GM12878 (cell line): Measurements from ENCODE around the gene DNPEP. TPM values are rescaled to one million over a fixed set of nuclear protein-coding genes. Genes with fewer than 3 reads are reported as not detected.

Experiments used
- ATAC-seq: fragments of 200-7000 bp; cut with Tn5 transposase; 3 replicates; pipeline ENCODE4 v1.9.1; 2020; ENCODE audit warnings: mild to moderate bottlenecking, moderate library complexity
- BruUV-seq: library from RNA; stranded (reverse); fragments of 400-500 nt; replicated peaks from 2 replicates; lab custom pipeline; 2021; lab: Mats Ljungman, UMichigan
- CTCF ChIA-PET: fragments of 300-600 bp; sonication (Branson Sonifier 250); formaldehyde crosslinking; extraction: SDS; loops from one replicate; lab custom pipeline; 2021; ENCODE audit warnings: inconsistent platforms; lab: Yijun Ruan, JAX
- POLR2A ChIA-PET: fragments of 350-600 bp; formaldehyde crosslinking; extraction: SDS; loops from one replicate; lab custom pipeline; 2021; ENCODE audit warnings: inconsistent platforms; lab: Charles Lee
- RAD21 ChIA-PET: fragments of 300-600 bp; sonication (Branson Sonifier 250); formaldehyde crosslinking; loops from one replicate; lab custom pipeline; 2023; ENCODE audit warnings: antibody characterized with exemption; ENCODE audit not compliant: unreplicated experiment; lab: Charles Lee
- SMC1A ChIA-PET: fragments of 300-600 bp; sonication (Branson Sonifier 250); formaldehyde crosslinking; loops from one replicate; lab custom pipeline; 2023; ENCODE audit not compliant: unreplicated experiment, uncharacterized antibody; lab: Charles Lee
- DNase-seq: peaks from one replicate; pipeline ENCODE4 v3.0.0-alpha.2; 2011; ENCODE audit warnings: low read depth, low spot score
- FAIRE-seq: peaks from 3 replicates; lab custom pipeline; 2011; peaks lifted over from hg19 to GRCh38; lab: Jason Lieb, UNC
- H2AFZ ChIP-seq: 2 replicates; pipeline ENCODE4 v1.6.0; 2011; ENCODE audit warnings: low read depth, low read length, control low read depth; ENCODE audit not compliant: control insufficient read depth
- H3K27ac ChIP-seq: 2 replicates; pipeline ENCODE4 v1.5.1; 2011; ENCODE audit warnings: control low read depth; ENCODE audit not compliant: control insufficient read depth, insufficient read depth
- H3K27me3 ChIP-seq, 2 experiments: replicated peaks in 1 of 2; 2 replicates each; pipeline versions ENCODE4 v1.6.0 to v1.6.1; 2011; ENCODE audit warnings: low read length in 1 of 2; ENCODE audit not compliant: control insufficient read depth in 2 of 2, insufficient read depth in 2 of 2
- H3K36me3 ChIP-seq, 2 experiments: 2 replicates each; pipeline ENCODE4 v1.5.1; 2011; ENCODE audit warnings: low read length in 1 of 2; ENCODE audit not compliant: control insufficient read depth in 2 of 2, insufficient read depth in 2 of 2
- H3K4me1 ChIP-seq: 2 replicates; pipeline ENCODE4 v1.6.1; 2011; ENCODE audit warnings: mild to moderate bottlenecking, low read length, moderate library complexity, mixed read lengths; ENCODE audit not compliant: control insufficient read depth, insufficient read depth
- H3K4me2 ChIP-seq: 2 replicates; pipeline ENCODE4 v1.6.0; 2011; ENCODE audit warnings: control low read depth; ENCODE audit not compliant: control insufficient read depth, insufficient read depth
- H3K4me3 ChIP-seq: fragments of 200-600 bp; sonication (generic); 2 replicates; pipeline ENCODE4 v1.5.1; 2016
- H3K79me2 ChIP-seq: 2 replicates; pipeline ENCODE4 v1.6.0; 2011; ENCODE audit warnings: low read length; ENCODE audit not compliant: control insufficient read depth, insufficient read depth
- H3K9ac ChIP-seq: 2 replicates; pipeline ENCODE4 v1.8.0; 2011; ENCODE audit warnings: low read length, control low read depth, mixed read lengths; ENCODE audit not compliant: control insufficient read depth, insufficient read depth
- H3K9me3 ChIP-seq: replicated peaks from 3 replicates; pipeline ENCODE4 v1.5.1; 2011; ENCODE audit warnings: mild to moderate bottlenecking, low read length; ENCODE audit not compliant: control insufficient read depth, insufficient read depth
- H4K20me1 ChIP-seq: 2 replicates; pipeline ENCODE4 v1.6.0; 2011; ENCODE audit not compliant: control insufficient read depth, insufficient read depth
- E2F4 ChIP-seq: IDR thresholded peaks from 2 replicates; pipeline ENCODE4 v1.6.1; 2012; ENCODE audit warnings: low read depth, low read length, improper control_type of control experiment
- NFYB ChIP-seq: IDR thresholded peaks from 2 replicates; pipeline ENCODE4 v1.6.1; 2011; ENCODE audit warnings: low read depth, mild to moderate bottlenecking, low read length, improper control_type of control experiment, moderate library complexity; ENCODE audit not compliant: insufficient read depth
- NR2F1 ChIP-seq: fragments of 450-650 bp; conservative IDR thresholded peaks from 2 replicates; pipeline ENCODE4 v1.6.1; 2017; ENCODE audit warnings: mild to moderate bottlenecking
- NRF1 ChIP-seq: conservative IDR thresholded peaks from 2 replicates; pipeline ENCODE4 v1.6.1; 2011; ENCODE audit warnings: mild to moderate bottlenecking, low read depth, low read length, improper control_type of control experiment
- RBBP5 ChIP-seq: fragments of 200-600 bp; sonication (generic); conservative IDR thresholded peaks from 2 replicates; pipeline ENCODE4 v1.6.1; 2016
- SMAD1 ChIP-seq: fragments of 450-650 bp; IDR thresholded peaks from 2 replicates; pipeline ENCODE4 v1.6.1; 2018; ENCODE audit warnings: mild to moderate bottlenecking, low read depth; ENCODE audit not compliant: partially characterized antibody
- STAT1 ChIP-seq: fragments of 450-650 bp; conservative IDR thresholded peaks from 2 replicates; pipeline ENCODE4 v1.6.1; 2014; ENCODE audit warnings: antibody characterized with exemption, mild to moderate bottlenecking
- ZNF384 ChIP-seq: IDR thresholded peaks from 2 replicates; pipeline ENCODE4 v1.6.1; 2012; ENCODE audit warnings: low read depth, mild to moderate bottlenecking, low read length, improper control_type of control experiment, borderline replicate concordance
- whole genome bisulfite sequencing: methylation state at CpG from one replicate; pipeline ENCODE4 v1.1.6; 2016; ENCODE audit warnings: low lambda C conversion rate; ENCODE audit not compliant: insufficient replicate concordance, insufficient coverage; ENCODE audit errors: missing lambda C conversion rate; 5-methylcytosine and 5-hydroxymethylcytosine counted together
- in situ Hi-C: fragments of 300-500 bp; cut with MboI; formaldehyde crosslinking; loops from 9 replicates; pipeline ENCODE4 v1.14.3; 2018; ENCODE audit warnings: mixed read lengths
- intact Hi-C: fragments of 100-400 bp; cut with micrococcal nuclease; formaldehyde crosslinking; loops from one replicate; pipeline ENCODE4 v1.14.2; 2022; ENCODE audit not compliant: unreplicated experiment
- polyA plus RNA-seq, 11 experiments: library from polyadenylated mRNA; depleted of rRNA in 4 of 11; unstranded in 6 of 11; stranded (reverse) in 5 of 11; fragments of >200 nt; fragmentation: Nextera tagmentation in 4 of 11; fragmentation: Illumina TruSeq in 1 of 11; extraction: Ambion mirVana in 4 of 11; extraction: Trizol in 1 of 11; gene quantifications; 1 replicate in 1 of 11; 2 replicates in 10 of 11; pipeline versions ENCODE4 v1.2.1 to v1.2.3, GENCODE V29; 2011 to 2016; ENCODE audit warnings: inconsistent platforms in 2 of 11, missing spikeins in 2 of 11, low read depth in 1 of 11
- total RNA-seq, 4 experiments: library from RNA; depleted of rRNA in 3 of 4; stranded (reverse); fragments of >200 nt in 3 of 4; fragmentation: Illumina TruSeq in 1 of 4; extraction: Trizol in 1 of 4; gene quantifications; 2 replicates each; pipeline versions ENCODE4 v1.2.1 to v1.2.3, GENCODE V29; 2013 to 2021
- TF ChIP-seq, protein P1 (sequence below): fragments of 450-650 bp; IDR thresholded peaks from 2 replicates; pipeline ENCODE4 v1.6.1; 2017; ENCODE audit warnings: antibody characterized with exemption, mild to moderate bottlenecking, moderate library complexity
- TF ChIP-seq, protein P2 (sequence below): fragments of 150-350 bp; IDR thresholded peaks from 2 replicates; pipeline ENCODE4 v1.6.1; 2014; ENCODE audit warnings: mild to moderate bottlenecking, low read depth, low read length
- TF ChIP-seq, protein P3 (sequence below): fragments of 450-650 bp; IDR thresholded peaks from 2 replicates; pipeline ENCODE4 v1.6.1; 2016; ENCODE audit warnings: mild to moderate bottlenecking
- TF ChIP-seq, protein P4 (sequence below): fragments of 150-350 bp; IDR thresholded peaks from 2 replicates; pipeline ENCODE4 v1.6.1; 2016; ENCODE audit warnings: low read depth, low read length

Gene DNPEP
- total and polyA plus RNA-seq, 10 of the 15 experiments (the other 5 are each of a cell fraction or from before 2014, with no cell fraction given) = 33.1 to 82.0 (median 64.1) TPM

- ChIA-PET SMC1A (no interaction called here), POLR2A (no interaction called here), CTCF (no interaction called here), RAD21 (no interaction called here)
- no peaks in the 10 kb centered on the region for H4K20me1 ChIP-seq
- DNase-seq (no peak), FAIRE-seq (no peak), ATAC-seq (no peak; the same call in 2 of the 3 replicates)
- in situ Hi-C loops = no loop called here
- no peaks in the 10 kb centered on the region; a peak in 1 of 4 replicates for H3K27me3 ChIP-seq
- H3K4me3 ChIP-seq = no peak overlapping the region
- intact Hi-C loops = no loop called here
- H3K9ac ChIP-seq = no peak overlapping the region
- H3K36me3 ChIP-seq = no peaks in the 10 kb centered on the region
- H3K79me2 ChIP-seq = no peaks in the 10 kb centered on the region
- BruUV-seq = no TSS peak
- H3K4me1 ChIP-seq = no peaks in the 10 kb centered on the region
- no peak overlapping the region for H2AFZ ChIP-seq
- WGBS = 14% methylated on average over 8 of the region's 8 CpGs
- no peak overlapping the region for H3K27ac ChIP-seq
- no peaks in the 10 kb centered on the region for H3K9me3 ChIP-seq
- H3K4me2 ChIP-seq = no peak overlapping the region
- no peak for TF ChIP-seq NR2F1
- no peak for TF ChIP-seq SMAD1
- TF ChIP-seq E2F4 = no peak
- no peak for TF ChIP-seq RBBP5
- no peak for TF ChIP-seq NRF1
- TF ChIP-seq STAT1 = no peak
- no peak for TF ChIP-seq ZNF384
- TF ChIP-seq, protein P1, sequence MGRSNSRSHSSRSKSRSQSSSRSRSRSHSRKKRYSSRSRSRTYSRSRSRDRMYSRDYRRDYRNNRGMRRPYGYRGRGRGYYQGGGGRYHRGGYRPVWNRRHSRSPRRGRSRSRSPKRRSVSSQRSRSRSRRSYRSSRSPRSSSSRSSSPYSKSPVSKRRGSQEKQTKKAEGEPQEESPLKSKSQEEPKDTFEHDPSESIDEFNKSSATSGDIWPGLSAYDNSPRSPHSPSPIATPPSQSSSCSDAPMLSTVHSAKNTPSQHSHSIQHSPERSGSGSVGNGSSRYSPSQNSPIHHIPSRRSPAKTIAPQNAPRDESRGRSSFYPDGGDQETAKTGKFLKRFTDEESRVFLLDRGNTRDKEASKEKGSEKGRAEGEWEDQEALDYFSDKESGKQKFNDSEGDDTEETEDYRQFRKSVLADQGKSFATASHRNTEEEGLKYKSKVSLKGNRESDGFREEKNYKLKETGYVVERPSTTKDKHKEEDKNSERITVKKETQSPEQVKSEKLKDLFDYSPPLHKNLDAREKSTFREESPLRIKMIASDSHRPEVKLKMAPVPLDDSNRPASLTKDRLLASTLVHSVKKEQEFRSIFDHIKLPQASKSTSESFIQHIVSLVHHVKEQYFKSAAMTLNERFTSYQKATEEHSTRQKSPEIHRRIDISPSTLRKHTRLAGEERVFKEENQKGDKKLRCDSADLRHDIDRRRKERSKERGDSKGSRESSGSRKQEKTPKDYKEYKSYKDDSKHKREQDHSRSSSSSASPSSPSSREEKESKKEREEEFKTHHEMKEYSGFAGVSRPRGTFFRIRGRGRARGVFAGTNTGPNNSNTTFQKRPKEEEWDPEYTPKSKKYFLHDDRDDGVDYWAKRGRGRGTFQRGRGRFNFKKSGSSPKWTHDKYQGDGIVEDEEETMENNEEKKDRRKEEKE = no peak
- no peak for TF ChIP-seq NFYB
- TF ChIP-seq, protein P2, sequence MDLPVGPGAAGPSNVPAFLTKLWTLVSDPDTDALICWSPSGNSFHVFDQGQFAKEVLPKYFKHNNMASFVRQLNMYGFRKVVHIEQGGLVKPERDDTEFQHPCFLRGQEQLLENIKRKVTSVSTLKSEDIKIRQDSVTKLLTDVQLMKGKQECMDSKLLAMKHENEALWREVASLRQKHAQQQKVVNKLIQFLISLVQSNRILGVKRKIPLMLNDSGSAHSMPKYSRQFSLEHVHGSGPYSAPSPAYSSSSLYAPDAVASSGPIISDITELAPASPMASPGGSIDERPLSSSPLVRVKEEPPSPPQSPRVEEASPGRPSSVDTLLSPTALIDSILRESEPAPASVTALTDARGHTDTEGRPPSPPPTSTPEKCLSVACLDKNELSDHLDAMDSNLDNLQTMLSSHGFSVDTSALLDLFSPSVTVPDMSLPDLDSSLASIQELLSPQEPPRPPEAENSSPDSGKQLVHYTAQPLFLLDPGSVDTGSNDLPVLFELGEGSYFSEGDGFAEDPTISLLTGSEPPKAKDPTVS = no peak
- TF ChIP-seq, protein P3, sequence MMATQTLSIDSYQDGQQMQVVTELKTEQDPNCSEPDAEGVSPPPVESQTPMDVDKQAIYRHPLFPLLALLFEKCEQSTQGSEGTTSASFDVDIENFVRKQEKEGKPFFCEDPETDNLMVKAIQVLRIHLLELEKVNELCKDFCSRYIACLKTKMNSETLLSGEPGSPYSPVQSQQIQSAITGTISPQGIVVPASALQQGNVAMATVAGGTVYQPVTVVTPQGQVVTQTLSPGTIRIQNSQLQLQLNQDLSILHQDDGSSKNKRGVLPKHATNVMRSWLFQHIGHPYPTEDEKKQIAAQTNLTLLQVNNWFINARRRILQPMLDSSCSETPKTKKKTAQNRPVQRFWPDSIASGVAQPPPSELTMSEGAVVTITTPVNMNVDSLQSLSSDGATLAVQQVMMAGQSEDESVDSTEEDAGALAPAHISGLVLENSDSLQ = no peak
- TF ChIP-seq, protein P4, sequence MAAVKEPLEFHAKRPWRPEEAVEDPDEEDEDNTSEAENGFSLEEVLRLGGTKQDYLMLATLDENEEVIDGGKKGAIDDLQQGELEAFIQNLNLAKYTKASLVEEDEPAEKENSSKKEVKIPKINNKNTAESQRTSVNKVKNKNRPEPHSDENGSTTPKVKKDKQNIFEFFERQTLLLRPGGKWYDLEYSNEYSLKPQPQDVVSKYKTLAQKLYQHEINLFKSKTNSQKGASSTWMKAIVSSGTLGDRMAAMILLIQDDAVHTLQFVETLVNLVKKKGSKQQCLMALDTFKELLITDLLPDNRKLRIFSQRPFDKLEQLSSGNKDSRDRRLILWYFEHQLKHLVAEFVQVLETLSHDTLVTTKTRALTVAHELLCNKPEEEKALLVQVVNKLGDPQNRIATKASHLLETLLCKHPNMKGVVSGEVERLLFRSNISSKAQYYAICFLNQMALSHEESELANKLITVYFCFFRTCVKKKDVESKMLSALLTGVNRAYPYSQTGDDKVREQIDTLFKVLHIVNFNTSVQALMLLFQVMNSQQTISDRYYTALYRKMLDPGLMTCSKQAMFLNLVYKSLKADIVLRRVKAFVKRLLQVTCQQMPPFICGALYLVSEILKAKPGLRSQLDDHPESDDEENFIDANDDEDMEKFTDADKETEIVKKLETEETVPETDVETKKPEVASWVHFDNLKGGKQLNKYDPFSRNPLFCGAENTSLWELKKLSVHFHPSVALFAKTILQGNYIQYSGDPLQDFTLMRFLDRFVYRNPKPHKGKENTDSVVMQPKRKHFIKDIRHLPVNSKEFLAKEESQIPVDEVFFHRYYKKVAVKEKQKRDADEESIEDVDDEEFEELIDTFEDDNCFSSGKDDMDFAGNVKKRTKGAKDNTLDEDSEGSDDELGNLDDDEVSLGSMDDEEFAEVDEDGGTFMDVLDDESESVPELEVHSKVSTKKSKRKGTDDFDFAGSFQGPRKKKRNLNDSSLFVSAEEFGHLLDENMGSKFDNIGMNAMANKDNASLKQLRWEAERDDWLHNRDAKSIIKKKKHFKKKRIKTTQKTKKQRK = no peak
Observed at GRCh38 chr2:219425238-219426067, 37.7 kb upstream of the DNPEP start.
